GM12874 (cell line): ENCODE results near the gene ZNF48.

Experiments
- TF ChIP-seq, protein P1 (sequence below): IDR thresholded peaks from 2 replicates; pipeline ENCODE4 v1.5.1; 2011; ENCODE audit warnings: low read depth, mild to moderate bottlenecking, control low read depth, low read length, moderate library complexity; ENCODE audit not compliant: insufficient read depth

ZNF48 gene

GRCh38 chr16:30445408-30446202 is 50.4 kb downstream of the ZNF48 start, which contains the start of gene SEPHS2:
Gene SEPHS2, minus strand, starts transcription at chr16:30445874. Its CDS starts 147 bp downstream, at chr16:30445727.
- TF ChIP-seq, protein P1, sequence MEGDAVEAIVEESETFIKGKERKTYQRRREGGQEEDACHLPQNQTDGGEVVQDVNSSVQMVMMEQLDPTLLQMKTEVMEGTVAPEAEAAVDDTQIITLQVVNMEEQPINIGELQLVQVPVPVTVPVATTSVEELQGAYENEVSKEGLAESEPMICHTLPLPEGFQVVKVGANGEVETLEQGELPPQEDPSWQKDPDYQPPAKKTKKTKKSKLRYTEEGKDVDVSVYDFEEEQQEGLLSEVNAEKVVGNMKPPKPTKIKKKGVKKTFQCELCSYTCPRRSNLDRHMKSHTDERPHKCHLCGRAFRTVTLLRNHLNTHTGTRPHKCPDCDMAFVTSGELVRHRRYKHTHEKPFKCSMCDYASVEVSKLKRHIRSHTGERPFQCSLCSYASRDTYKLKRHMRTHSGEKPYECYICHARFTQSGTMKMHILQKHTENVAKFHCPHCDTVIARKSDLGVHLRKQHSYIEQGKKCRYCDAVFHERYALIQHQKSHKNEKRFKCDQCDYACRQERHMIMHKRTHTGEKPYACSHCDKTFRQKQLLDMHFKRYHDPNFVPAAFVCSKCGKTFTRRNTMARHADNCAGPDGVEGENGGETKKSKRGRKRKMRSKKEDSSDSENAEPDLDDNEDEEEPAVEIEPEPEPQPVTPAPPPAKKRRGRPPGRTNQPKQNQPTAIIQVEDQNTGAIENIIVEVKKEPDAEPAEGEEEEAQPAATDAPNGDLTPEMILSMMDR, result peak; percentile 50

GRCh38 chr16:30446203-30446595 is 51.0 kb downstream of the ZNF48 start:
- TF ChIP-seq, protein P1, result no peak

DNA sequence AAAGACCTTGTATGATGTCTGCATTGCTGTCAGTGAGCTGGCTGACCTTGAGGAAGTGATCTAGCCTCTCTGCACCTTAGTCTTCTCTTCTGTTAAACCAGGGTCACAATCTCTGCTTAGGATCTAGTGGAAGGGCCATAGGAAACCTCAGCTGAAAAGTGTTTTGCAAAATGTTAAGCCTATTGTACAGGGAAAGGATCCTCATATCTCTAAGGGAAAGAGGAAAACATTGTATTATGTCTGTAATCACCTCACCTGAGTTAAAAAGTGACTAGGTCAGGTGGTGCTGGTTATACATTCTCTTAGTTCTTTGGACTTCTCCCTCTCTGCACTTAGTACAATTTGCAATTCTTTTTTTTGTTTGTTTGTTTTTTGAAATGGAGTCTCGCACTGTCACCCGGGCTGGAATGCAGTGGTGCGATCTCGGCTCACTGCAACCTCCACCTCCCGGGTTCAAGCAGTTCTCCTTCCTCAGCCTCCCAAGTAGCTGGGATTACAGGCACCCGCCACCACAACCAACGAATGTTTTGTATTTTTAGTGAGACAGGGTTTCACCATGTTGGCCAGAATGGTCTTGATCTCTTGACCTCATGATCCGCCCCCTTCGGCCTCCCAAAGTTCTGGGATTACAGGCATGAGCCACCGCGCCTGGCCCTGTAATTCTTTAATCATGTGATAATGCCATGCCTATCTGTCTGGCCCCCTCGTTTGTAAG is 52.4 kb downstream of the ZNF48 start:
- TF ChIP-seq, protein P1, result no peak

GRCh38 chr16:30449116-30449435 is 53.9 kb downstream of the ZNF48 start:
- TF ChIP-seq, protein P1, result no peak
